Measurements from ENCODE around the gene CACNA1C. TPM values are rescaled to one million over a fixed set of nuclear protein-coding genes. Genes with fewer than 3 reads are reported as not detected.

Gene CACNA1C
- total RNA-seq, 1 experiment from 2014 or later = 1.1 TPM

GRCh38 chr12:2578211-2578610 lies 525.4 kb downstream of the CACNA1C start:
- Histone ChIP-seq H3K4me2 (ENCODE audit: insufficient read depth, insufficient read length, low read length) (no peak overlapping the region), H2AFZ (ENCODE audit: low read length) (no peak overlapping the region), H3K14ac (ENCODE audit: insufficient read depth, low read length) (no peak overlapping the region), H3K18ac (ENCODE audit: insufficient read length, low read depth, low read length) (no peak overlapping the region), H2BK15ac (ENCODE audit: low read depth, low read length) (no peak overlapping the region), H2BK120ac (ENCODE audit: low read depth, low read length, poor library complexity, severe bottlenecking) (no peak overlapping the region), H2BK20ac (ENCODE audit: low read depth, low read length, poor library complexity, severe bottlenecking) (no peak overlapping the region), H3K79me1 (ENCODE audit: insufficient read depth, low read depth, low read length, poor library complexity, severe bottlenecking) (no peaks in the 10 kb centered on the region), H4K20me1 (ENCODE audit: control insufficient read depth, insufficient read depth, insufficient read length) (no peaks in the 10 kb centered on the region), H4K91ac (ENCODE audit: insufficient read length, low read depth, low read length) (no peak overlapping the region), H2BK5ac (ENCODE audit: insufficient read length, low read length) (no peak overlapping the region), H4K5ac (ENCODE audit: insufficient read length, low read depth, low read length) (no peak overlapping the region), H3K27me3 (ENCODE audit: insufficient read depth, low read length) (no peaks in the 10 kb centered on the region), H3K9me3 (ENCODE audit: control insufficient read depth, low read depth, low read length) (no peaks in the 10 kb centered on the region), H3K23ac (ENCODE audit: insufficient read length, low read depth, low read length) (no peak overlapping the region), H3K4me1 (ENCODE audit: insufficient read depth, low read length) (no peaks in the 10 kb centered on the region), H4K8ac (replicated peaks; ENCODE audit: insufficient read length, low read depth, low read length) (no peak overlapping the region), H2BK12ac (ENCODE audit: insufficient read length, low read depth, low read length) (no peak overlapping the region), H3K4ac (ENCODE audit: low read depth, low read length) (no peak overlapping the region), H3K27ac (ENCODE audit: insufficient read length, low read depth, low read length) (no peak overlapping the region), H3K23me2 (ENCODE audit: insufficient read length, low read depth, low read length, poor library complexity, severe bottlenecking) (peaks cover 6% of the 10 kb centered on the region), H3T11ph (ENCODE audit: low read length) (no peak overlapping the region), H2AK5ac (ENCODE audit: insufficient read length, low read length) (no peak overlapping the region), H3K56ac (ENCODE audit: insufficient read length, low read depth, low read length) (no peak overlapping the region), H3K79me2 (ENCODE audit: insufficient read depth, low read length) (no peaks in the 10 kb centered on the region), H3K9ac (ENCODE audit: extremely low read depth, insufficient read length, low read length) (no peak overlapping the region)
- Mint-ChIP-seq H3K27me3 (ENCODE audit: low read depth) (peaks cover 35% of the 10 kb centered on the region), H3K9me3 (no peaks in the 10 kb centered on the region), H3K27ac (no peak overlapping the region), H3K4me1 (peaks cover 7 to 8% of the 10 kb centered on the region in 2 experiments), H3K4me3 (no peak overlapping the region), H3K36me3 (ENCODE audit: insufficient read depth in 1 of 3, low read depth in 3 of 3) (no peaks in the 10 kb centered on the region; a peak in 1 of 7 replicates)
- TF ChIP-seq CTCF (conservative IDR thresholded peaks at IDR 0.05) = no peak
- no peak for DNase-seq
- no CpG with 5 or more reads among the region's 9 CpGs for WGBS (ENCODE audit: extremely low coverage, insufficient read length, low lambda C conversion rate)

Measured in H9 (cell line).